ENCODE measurements around the gene SEM1.
"Not testable (repeated sequence)": the region's sequence is repeated elsewhere in the genome, so short reads cannot be mapped to it uniquely, and the experiment has no call there.

The SEM1 gene

DNA sequence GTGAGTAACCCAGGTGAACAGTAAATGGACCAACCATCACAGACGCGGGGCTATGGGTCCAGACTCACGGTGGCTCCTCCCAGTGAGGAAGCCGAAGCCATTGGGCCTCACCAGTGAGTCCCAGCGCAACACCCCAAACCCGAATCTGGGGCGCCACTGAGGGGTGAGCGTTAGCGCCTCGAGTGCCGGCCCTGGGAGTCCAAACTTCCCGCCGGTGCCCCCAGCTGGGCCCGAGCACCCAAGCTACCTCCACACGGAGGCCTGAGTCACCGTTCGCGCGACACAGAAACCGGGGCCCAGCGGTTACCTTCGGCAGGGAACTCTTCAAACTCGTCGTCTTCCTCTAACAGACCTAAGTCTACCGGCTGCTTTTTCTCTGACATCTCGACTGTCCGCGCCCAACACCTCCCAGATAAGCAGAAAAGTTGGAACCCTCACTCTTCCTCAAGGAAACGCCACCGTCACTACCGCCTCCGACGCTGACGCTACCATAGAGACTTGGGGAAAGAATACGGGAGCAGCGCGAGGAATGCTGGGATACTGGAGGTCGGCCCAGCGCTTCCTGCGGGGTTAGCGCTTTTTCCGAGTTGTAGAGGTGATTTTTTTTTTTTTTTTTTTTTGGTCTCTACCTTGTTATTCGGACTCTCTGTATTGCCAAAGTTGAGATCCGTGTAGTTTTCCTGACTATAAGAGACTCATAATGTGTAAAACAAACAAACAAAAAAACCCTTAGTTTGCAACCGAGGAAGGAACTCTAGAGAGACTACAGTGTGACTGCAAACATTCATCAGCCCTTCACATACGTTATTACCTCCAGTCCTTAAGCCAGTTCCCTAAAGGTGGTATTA lies at the start of gene SEM1:
SEM1 (minus strand) TSS at position 466 of the 848 bp plus-strand sequence; CDS start at position 383, 83 bp downstream.
- DNase-seq: peak; percentile 48

- DNase-seq: not testable (repeated sequence)
Observed at GRCh38 chr7:96757880-96758279, 48.2 kb upstream of the SEM1 start.

DNA sequence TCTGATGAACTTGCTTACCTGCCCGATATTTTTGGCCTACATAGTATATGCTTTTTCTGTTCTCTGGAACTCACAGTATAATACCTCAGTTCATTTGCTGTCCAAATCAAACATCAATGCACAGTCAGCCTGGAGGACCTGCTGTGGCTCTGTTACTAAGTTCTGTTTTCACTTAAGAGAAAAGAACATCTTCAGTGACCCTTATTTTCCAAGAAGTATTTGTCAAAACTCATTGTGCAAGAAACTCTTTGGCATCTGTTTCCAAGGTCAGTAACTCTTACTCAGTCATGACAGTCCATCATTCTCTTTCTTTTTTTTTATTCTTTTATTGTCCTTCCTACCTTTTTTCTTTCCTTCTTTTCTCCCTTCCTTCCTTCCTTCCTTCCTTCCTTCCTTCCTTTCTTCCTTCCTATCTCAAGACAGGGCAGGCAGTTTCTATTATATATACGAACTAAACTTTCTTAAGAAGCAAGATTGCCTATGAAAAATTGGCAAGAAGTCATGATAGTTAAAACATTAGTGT lies 37.8 kb upstream of the SEM1 start:
- no peak for DNase-seq

DNA sequence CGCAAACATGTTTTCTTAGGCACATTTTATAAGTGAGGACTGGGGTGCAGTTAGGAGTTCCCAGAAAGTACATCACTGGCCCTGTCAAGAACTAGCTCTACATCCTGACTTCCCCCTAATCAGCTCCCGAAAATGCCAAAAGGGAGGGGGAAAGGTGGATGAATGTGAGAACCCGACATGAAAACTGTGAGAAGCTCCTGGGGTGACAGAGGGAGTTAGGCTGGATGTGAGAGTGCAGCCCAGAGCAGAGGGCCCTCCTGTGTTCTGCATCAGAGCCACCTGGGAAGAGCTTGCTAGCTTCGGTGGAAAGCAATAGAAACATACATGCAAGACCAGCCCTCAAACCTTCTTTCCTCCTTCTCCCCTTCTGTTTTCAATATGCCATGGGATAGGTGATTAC lies 30.5 kb upstream of the SEM1 start:
- no peak for DNase-seq

DNA sequence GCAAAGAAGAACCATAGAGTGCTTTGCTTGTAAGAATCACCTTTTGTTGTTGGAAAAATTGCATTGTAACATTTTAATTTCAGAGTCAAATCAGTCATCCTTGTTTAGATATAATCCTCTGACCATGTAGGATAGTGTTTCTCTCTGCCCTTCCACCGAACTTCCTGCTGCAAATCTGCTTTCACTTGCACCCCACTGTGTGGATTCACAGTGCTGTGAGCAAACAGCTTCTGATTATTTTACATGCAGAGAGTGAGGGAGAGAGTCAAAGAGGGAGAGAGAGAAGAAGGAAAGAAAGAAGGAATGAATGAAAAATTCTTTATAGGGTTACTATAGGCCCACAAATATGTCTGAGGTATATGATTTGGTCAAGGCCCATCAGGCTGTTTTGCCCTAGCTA lies 30.0 kb upstream of the SEM1 start:
- DNase-seq: no peak

DNA sequence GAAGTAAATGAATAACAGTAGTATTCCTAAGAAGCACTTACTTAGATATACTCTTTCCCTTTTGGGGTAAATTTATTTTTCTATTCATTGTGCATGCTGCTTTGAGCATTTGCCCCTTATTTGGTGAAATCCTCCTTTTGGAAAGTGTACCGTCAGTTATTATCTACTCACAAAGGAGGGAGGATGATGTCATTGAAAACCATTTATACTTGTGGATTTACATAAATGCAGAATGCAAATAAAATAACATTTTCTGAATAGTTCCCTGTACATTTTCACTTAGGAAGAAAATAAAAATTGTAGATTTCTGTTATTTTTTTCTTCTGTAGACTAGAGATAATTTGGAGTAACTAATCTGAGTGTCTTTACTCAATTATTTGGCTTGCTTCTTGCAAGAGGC lies 29.5 kb upstream of the SEM1 start:
- DNase-seq: no peak

GRCh38 chr7:96738705-96739104 lies 29.1 kb upstream of the SEM1 start:
- no peak for DNase-seq

- DNase-seq: no peak
Observed at GRCh38 chr7:96737545-96738050, 28.0 kb upstream of the SEM1 start.

GRCh38 chr7:96734343-96734742 lies 24.7 kb upstream of the SEM1 start:
- DNase-seq: no peak

DNA sequence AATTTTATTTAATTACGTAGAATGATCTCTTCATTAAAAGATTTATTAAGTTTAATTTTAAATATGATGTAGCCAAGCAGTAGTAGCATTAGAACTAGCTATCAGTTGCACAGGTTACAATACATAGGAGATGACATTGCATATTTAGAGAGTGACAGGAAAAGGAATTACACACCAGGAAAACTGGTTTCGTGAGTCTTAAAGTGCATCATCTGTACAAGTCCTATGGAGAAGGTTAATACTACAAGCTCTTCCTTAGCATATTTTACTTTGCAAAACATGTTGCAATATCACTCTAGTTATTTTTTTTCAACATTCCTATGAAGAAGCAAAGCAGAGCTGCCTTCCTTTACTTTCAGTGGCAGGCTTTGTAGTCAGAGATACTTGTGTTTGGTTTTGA lies 20.2 kb upstream of the SEM1 start:
- no peak for DNase-seq

- DNase-seq: no peak
Observed at GRCh38 chr7:96728139-96728538, 18.5 kb upstream of the SEM1 start.

DNA sequence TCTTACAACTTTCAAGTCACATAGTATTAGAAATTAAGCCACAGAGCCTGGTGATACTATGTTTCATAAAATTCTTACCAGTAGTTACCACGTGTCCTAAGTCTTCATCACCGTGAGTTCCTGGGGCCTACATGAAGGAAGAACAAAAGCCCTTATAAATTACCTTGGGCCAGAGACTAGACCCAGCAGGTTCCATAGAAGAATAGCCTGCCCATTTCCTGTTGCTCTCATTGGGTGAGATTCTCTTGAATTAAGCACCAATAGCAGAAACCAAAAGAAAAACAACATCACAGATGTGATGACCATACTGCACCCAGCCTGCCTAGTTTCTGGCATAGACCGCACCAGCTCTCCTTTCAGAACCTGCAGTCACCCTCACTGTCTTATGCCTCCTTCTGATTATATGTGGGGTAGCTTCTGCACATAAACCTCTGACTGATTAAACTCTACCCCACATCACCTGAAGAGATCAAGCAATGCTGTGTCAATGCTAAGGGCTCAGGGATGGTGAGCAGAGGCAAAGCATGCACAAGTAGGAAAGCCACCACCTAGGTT lies 18.0 kb upstream of the SEM1 start:
- DNase-seq: no peak

DNA sequence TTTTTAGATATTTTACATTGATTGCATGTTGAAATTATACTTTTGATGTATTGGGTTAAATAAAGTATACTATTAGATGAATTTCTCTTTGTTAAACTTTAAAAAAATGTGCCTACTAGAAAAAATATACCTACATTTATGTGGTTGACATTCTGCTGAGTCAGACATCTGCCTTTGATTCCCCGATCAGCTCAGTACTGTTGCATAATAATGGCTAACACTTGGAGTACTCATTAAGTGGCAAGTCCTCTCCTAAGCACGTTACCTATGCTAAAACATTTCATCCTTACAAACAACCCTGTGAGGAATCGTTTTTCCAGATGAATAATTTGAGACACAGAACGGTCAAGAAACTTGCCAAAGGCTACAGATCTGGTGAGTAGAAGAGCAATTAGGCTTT lies 14.0 kb upstream of the SEM1 start:
- DNase-seq: no peak

GRCh38 chr7:96722928-96723327 lies 13.3 kb upstream of the SEM1 start:
- DNase-seq: not testable (repeated sequence)

DNA sequence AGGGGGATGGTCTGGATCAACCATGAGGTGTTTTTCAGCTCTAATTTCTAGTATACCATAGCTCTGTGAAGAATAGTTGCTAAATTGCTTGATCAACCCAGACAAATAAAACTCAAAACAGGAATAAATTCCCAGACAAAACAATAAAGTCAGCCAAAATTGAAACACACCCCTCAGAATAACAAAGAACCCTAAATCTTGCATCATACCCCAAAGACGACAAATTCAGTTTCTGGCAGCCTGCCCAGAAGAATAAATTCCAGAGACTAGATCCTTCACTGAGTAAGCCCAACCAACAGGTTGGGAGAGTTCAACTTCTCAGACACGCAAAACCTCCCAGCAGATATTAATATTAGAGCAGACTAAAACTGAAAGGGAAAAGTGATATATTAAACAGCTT lies 11.2 kb upstream of the SEM1 start:
- DNase-seq: no peak

DNA sequence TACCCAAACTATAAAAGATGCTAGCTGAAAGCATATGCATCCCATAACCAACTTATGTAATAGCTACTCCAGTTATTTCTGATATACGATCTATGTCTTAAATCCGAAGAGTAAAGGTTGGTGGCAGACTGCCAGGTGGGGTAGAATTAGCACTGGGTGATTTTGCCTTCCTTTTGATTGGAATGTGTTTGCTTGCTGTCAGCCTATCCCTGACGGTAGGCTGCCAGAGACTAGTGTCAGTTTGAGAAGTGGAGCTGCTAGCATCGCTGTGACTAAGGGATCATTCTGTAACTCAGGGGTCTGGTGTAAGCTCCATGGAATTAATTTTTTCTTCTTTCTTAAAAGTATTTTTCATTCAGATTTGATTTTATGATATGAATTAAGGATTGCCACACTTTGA lies 9.5 kb upstream of the SEM1 start:
- DNase-seq: no peak

GRCh38 chr7:96718107-96719003 lies 8.7 kb upstream of the SEM1 start:
- DNase-seq: no peak

DNA sequence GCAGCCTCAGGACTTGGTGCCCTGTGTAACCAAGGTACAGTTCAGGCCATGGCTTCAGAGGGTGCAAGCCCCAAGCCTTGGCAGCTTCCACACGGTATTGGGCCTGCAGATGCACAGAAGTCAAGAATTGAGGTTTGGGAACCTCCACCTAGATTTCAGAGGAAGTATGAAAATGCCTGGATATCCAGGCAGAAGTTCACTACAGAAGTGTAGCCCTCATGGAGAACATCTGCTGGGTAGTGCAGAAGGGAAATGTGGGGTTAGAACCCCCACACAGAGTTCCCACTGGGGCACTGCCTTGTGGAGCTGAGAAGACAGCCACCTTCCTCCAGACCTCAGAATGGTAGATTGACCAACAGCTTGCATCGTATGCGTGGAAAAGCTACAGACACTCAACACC lies 3.4 kb upstream of the SEM1 start:
- DNase-seq: no peak

DNA sequence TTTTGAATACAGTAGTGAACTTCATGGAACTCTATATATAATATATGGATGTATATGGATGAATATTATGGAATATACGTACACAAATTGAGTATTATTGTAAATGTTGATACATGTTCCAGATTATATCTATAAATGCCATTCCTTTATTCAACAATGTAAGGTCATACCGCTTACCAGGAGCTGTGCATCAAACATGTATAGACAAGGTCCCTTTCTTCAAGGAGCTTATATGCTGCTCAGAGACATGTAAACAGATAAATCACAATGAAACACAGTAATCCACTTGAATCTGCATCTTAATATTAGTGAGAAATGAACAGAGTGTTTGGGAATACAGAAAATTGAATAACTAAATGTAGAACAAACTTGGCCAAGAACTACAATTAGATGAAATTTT lies 898 bp upstream of the SEM1 start:
- DNase-seq: no peak

DNA sequence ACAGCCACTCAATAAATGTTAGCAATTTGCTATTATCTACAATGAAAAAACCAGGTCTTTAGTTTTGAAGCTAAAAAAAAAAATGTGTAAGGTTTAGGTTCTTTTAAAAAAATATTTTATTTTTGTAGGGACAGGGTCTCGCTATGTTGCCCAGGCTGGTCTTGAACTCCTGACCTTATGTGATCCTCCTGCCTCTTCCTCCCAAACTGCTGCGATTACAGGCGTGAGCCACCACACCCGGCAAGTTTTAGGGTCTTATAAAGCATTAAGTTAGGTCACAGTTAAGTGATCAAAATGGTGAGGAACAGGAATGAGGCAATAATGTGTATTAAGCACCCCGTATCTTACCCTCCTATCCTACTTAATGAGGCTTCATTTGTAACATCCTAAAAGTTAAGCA lies 774 bp downstream of the SEM1 start:
- no peak for DNase-seq

DNA sequence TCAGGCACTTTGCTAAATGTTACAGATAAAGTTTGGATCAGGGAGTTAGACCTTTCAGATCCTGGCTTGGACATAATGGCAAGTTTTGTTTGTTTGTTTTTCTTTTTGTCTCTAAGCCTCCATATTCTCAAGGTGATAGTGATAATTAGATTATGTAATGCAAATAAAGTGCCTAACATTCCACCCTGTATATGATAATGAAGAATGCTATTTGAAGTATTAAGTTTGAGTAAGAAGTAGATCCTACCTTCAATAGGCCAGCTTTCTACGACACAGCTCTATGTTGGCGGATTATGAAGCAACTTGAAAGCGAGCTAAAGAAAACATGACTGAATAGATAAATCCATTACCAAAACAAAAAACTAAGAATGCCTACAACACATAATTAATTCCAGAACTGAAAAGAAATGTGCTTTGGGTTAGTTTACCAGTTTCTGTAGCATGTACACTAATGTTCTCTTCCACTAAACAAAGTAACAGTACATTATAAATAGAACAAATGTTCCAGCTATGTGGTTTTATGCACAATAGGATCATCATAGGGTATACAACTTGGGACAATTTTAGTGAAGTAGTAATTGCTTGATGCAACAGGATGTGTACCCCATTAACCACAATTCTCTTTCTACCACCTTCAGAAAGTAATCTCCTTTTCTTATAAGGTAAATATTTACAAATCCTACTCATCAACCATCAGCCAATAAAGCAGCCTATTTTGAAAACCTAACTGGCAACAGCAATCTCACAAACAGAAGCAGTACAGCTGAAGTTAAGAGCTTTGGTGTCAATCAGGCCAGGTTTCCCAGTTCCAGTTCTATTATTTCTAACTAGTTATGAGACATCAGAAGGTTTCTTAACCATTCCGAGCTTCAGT lies 1.5 kb downstream of the SEM1 start:
- no peak for DNase-seq

DNA sequence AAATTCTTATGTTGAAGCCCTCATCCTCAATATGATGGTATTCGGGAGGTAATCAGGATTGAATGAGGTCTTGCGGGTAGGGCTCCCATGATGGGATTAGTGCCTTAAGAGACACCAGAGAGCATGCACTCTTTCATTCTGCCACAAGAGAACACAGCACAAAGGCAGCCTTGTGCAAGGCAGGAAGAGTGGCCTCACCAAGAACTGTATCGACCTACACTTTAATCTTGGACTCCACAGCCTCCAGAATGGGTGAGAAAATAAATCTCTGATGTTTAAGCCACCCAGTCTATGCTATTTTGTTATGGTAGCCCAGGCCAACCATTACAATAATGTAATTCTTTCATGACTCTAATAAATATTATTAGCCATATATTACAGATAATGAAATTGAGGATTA lies 8.4 kb downstream of the SEM1 start:
- DNase-seq: no peak
